ENCODE measurements around the gene CBLN1. TPM values are rescaled to one million over a fixed set of nuclear protein-coding genes. Genes with fewer than 3 reads are reported as not detected.

Gene CBLN1
- total RNA-seq, 1 donor from 2014 or later, result not detected

- TF ChIP-seq, protein P1, sequence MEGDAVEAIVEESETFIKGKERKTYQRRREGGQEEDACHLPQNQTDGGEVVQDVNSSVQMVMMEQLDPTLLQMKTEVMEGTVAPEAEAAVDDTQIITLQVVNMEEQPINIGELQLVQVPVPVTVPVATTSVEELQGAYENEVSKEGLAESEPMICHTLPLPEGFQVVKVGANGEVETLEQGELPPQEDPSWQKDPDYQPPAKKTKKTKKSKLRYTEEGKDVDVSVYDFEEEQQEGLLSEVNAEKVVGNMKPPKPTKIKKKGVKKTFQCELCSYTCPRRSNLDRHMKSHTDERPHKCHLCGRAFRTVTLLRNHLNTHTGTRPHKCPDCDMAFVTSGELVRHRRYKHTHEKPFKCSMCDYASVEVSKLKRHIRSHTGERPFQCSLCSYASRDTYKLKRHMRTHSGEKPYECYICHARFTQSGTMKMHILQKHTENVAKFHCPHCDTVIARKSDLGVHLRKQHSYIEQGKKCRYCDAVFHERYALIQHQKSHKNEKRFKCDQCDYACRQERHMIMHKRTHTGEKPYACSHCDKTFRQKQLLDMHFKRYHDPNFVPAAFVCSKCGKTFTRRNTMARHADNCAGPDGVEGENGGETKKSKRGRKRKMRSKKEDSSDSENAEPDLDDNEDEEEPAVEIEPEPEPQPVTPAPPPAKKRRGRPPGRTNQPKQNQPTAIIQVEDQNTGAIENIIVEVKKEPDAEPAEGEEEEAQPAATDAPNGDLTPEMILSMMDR (IDR thresholded peaks at IDR 0.05), result no peak
- H3K36me3 ChIP-seq, result no peaks in the 10 kb centered on the region
Observed at GRCh38 chr16:49315602-49316001, 34.0 kb upstream of the CBLN1 start.

GRCh38 chr16:49312389-49312985 is 30.8 kb upstream of the CBLN1 start:
- ATAC-seq, result no peak
- DNase-seq, result no peak
- intact Hi-C loops (cut with DNase I), result no loop called here
- TF ChIP-seq, protein P1 (IDR thresholded peaks at IDR 0.05), result no peak
- Histone ChIP-seq H3K4me3 (no peak overlapping the region), H3K36me3 (no peaks in the 10 kb centered on the region), H3K27me3 (ENCODE audit: low read depth) (peaks cover 4% of the 10 kb centered on the region), H3K9me3 (no peaks in the 10 kb centered on the region), H3K27ac (no peak overlapping the region), H3K4me1 (no peaks in the 10 kb centered on the region)

More at GRCh38 chr16:49315602-49316001, 34.0 kb upstream of the CBLN1 start:
- DNase-seq, result no peak
- no peak for ATAC-seq
- H3K4me1 ChIP-seq, result no peaks in the 10 kb centered on the region
- H3K9me3 ChIP-seq, result no peaks in the 10 kb centered on the region
- H3K27me3 ChIP-seq (ENCODE audit: low read depth), result peaks cover 4% of the 10 kb centered on the region
- intact Hi-C loops (cut with DNase I), result no loop called here
- H3K4me3 ChIP-seq, result no peak overlapping the region
- no peak overlapping the region for H3K27ac ChIP-seq

DNA sequence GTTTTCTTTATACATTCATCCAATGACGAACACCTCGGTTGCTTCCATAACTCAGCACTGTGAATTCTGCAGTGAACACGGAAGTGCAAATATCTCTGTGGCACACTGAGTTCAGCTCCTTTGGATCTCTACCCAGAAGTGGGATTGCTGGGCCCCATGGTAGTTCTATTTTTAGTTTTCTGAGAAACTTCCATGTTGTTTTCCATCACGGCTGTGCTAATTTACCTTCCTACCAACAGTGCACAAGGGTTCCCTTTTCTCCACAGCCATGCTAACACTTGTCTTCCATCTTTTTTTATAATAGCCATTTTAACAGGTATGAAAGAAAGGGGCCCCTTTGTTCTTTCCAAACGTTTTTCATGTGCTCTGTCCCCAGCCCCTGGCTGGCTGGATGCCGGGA is 30.2 kb upstream of the CBLN1 start:
- Histone ChIP-seq H3K9me3 (no peaks in the 10 kb centered on the region), H3K27me3 (ENCODE audit: low read depth) (peaks cover 4% of the 10 kb centered on the region), H3K4me3 (no peak overlapping the region), H3K4me1 (no peaks in the 10 kb centered on the region), H3K27ac (no peak overlapping the region), H3K36me3 (no peaks in the 10 kb centered on the region)
- intact Hi-C loops (cut with DNase I), result no loop called here
- ATAC-seq, result no peak
- TF ChIP-seq, protein P1 (IDR thresholded peaks at IDR 0.05), result no peak
- no peak for DNase-seq

DNA sequence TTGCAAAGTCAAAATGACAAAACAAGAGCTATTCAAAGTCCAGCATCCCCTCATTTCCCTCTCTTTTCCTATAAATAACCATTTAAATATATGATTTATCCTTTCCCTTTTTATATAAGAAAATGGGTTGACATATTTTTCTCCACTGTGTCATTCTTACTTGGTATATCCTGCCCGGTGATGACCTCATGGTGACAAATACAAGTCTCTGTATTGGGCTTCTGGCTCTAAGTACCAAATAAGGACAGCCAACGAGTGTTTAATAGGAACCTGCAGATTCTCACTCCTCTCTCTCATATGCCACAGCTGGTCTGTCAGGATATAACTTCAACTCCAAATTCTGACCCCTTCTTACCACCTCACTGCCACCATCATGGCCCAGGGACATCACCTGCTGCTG is 25.5 kb upstream of the CBLN1 start:
- no peaks in the 10 kb centered on the region for H3K4me1 ChIP-seq
- DNase-seq, result no peak

GRCh38 chr16:49305406-49305805 is 23.8 kb upstream of the CBLN1 start:
- no peak overlapping the region for H3K27ac ChIP-seq
- H3K27me3 ChIP-seq (ENCODE audit: low read depth), result peaks cover 1% of the 10 kb centered on the region
- no peaks in the 10 kb centered on the region for H3K9me3 ChIP-seq
- intact Hi-C loops (cut with DNase I), result no loop called here
- TF ChIP-seq, protein P1 (IDR thresholded peaks at IDR 0.05), result no peak
- no peak for DNase-seq
- H3K4me3 ChIP-seq, result no peak overlapping the region
- ATAC-seq, result no peak
- H3K36me3 ChIP-seq, result no peaks in the 10 kb centered on the region
- no peaks in the 10 kb centered on the region for H3K4me1 ChIP-seq

More for the DNA sequence above, 25.5 kb upstream of the CBLN1 start:
- Histone ChIP-seq H3K9me3 (no peaks in the 10 kb centered on the region), H3K27ac (no peak overlapping the region), H3K27me3 (ENCODE audit: low read depth) (no peaks in the 10 kb centered on the region), H3K36me3 (no peaks in the 10 kb centered on the region), H3K4me3 (no peak overlapping the region)
- intact Hi-C loops (cut with DNase I), result no loop called here
- no peak for ATAC-seq
- TF ChIP-seq, protein P1 (IDR thresholded peaks at IDR 0.05), result no peak
